Neural progenitor cell (in vitro differentiated cells): Measurements from ENCODE around the gene HLA-E. TPM values are rescaled to one million over a fixed set of nuclear protein-coding genes. Genes with fewer than 3 reads are reported as not detected.
A peak's percentile ranks its signal among the peaks of the same experiment; 100 is the strongest.

Source experiments
- DNase-seq: peaks from one replicate; pipeline ENCODE4 v3.0.0-alpha.2; 2016; ENCODE audit warnings: low spot score
- H2AFZ ChIP-seq: fragments of 200-600 bp; sonication (generic); replicated peaks from 2 replicates; pipeline ENCODE4 v1.6.1; 2016; ENCODE audit warnings: antibody characterized with exemption
- H3F3A ChIP-seq: fragments of 200-600 bp; sonication (generic); 2 replicates; pipeline ENCODE4 v1.6.1; 2016; ENCODE audit warnings: antibody characterized with exemption, low read depth
- H3K27ac ChIP-seq: fragments of 200-600 bp; sonication (generic); 2 replicates; pipeline ENCODE4 v1.5.1; 2016; ENCODE audit warnings: mild to moderate bottlenecking
- H3K27me3 ChIP-seq: fragments of 200-600 bp; sonication (generic); 2 replicates; pipeline ENCODE4 v1.6.1; 2016; ENCODE audit warnings: mild to moderate bottlenecking, moderate library complexity
- H3K36me3 ChIP-seq: fragments of 200-600 bp; sonication (generic); 2 replicates; pipeline ENCODE4 v1.5.1; 2016
- H3K4me1 ChIP-seq: fragments of 200-600 bp; sonication (generic); 2 replicates; pipeline ENCODE4 v1.6.1; 2016; ENCODE audit warnings: mixed run types
- H3K4me2 ChIP-seq: fragments of 200-600 bp; sonication (generic); 2 replicates; pipeline ENCODE4 v1.6.1; 2016
- H3K4me3 ChIP-seq: fragments of 200-600 bp; sonication (generic); 2 replicates; pipeline ENCODE4 v1.5.1; 2016
- H3K79me2 ChIP-seq: fragments of 200-600 bp; sonication (generic); 2 replicates; pipeline ENCODE4 v1.6.1; 2016; ENCODE audit warnings: low read depth
- H3K9ac ChIP-seq: fragments of 200-600 bp; sonication (generic); 2 replicates; pipeline ENCODE4 v1.6.1; 2016
- H3K9me3 ChIP-seq: fragments of 200-600 bp; sonication (generic); 2 replicates; pipeline ENCODE4 v1.5.1; 2016; ENCODE audit warnings: low read depth
- H4K20me1 ChIP-seq: fragments of 200-600 bp; sonication (generic); 2 replicates; pipeline ENCODE4 v1.6.1; 2016; ENCODE audit warnings: low read depth
- H3K27ac Mint-ChIP-seq: 3 replicates; pipeline ENCODE4 v1.8.0; 2021; ENCODE audit warnings: mixed read lengths
- H3K27me3 Mint-ChIP-seq: 2 replicates; pipeline ENCODE4 v1.8.0; 2022; ENCODE audit warnings: low read depth, mild to moderate bottlenecking, inconsistent platforms, moderate library complexity, mixed read lengths; ENCODE audit not compliant: insufficient read depth
- H3K36me3 Mint-ChIP-seq: 3 replicates; pipeline ENCODE4 v1.8.0; 2021; ENCODE audit warnings: mixed read lengths
- H3K4me1 Mint-ChIP-seq: 3 replicates; pipeline ENCODE4 v1.8.0; 2021; ENCODE audit warnings: mixed read lengths
- H3K4me3 Mint-ChIP-seq: 3 replicates; pipeline ENCODE4 v1.8.0; 2021; ENCODE audit warnings: mild to moderate bottlenecking, moderate library complexity, mixed read lengths
- H3K9me3 Mint-ChIP-seq: 3 replicates; pipeline ENCODE4 v1.8.0; 2020; ENCODE audit warnings: mixed read lengths
- EZH2 ChIP-seq: fragments of 200-600 bp; sonication (generic); IDR thresholded peaks from 2 replicates; pipeline ENCODE4 v1.6.1; 2017; ENCODE audit warnings: antibody characterized with exemption, mild to moderate bottlenecking, moderate library complexity
- EZH2phosphoT487 ChIP-seq: fragments of 200-600 bp; sonication (generic); IDR thresholded peaks from 2 replicates; pipeline ENCODE4 v1.6.1; 2017; ENCODE audit warnings: antibody characterized with exemption
- total RNA-seq: library from RNA; depleted of rRNA; stranded (reverse); fragments of >200 nt; gene quantifications from 2 replicates; pipeline ENCODE4 v1.2.3, GENCODE V29; 2015; ENCODE audit warnings: low replicate concordance
- TF ChIP-seq, protein P1 (sequence below): fragments of 200-600 bp; sonication (generic); IDR thresholded peaks from 2 replicates; pipeline ENCODE4 v1.5.1; 2017; ENCODE audit warnings: antibody characterized with exemption, mild to moderate bottlenecking

Gene HLA-E
- 24.8 and 43.1 TPM in 2 replicates for total RNA-seq

DNA sequence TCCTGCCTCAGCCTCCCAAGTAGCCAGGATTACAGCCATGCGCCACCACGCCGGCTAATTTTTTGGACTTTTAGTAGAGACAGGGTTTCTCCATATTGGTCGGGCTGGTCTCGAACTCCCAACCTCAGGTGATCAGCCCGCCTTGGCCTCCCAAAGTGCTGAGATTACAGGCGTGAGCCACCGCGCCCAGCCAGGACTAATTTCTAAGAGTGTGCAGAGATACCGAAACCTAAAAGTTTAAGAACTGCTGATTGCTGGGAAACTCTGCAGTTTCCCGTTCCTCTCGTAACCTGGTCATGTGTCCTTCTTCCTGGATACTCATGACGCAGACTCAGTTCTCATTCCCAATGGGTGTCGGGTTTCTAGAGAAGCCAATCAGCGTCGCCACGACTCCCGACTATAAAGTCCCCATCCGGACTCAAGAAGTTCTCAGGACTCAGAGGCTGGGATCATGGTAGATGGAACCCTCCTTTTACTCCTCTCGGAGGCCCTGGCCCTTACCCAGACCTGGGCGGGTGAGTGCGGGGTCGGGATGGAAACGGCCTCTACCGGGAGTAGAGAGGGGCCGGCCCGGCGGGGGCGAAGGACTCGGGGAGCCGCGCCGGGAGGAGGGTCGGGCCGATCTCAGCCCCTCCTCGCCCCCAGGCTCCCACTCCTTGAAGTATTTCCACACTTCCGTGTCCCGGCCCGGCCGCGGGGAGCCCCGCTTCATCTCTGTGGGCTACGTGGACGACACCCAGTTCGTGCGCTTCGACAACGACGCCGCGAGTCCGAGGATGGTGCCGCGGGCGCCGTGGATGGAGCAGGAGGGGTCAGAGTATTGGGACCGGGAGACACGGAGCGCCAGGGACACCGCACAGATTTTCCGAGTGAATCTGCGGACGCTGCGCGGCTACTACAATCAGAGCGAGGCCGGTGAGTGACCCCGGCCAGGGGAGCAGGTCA lies at the start of gene HLA-E:
TSS of gene HLA-E (plus strand) at position 429 of the 945 bp plus-strand sequence. CDS start at position 452, 23 bp downstream.
- Mint-ChIP-seq H3K4me1 (peaks cover 12% of the 10 kb centered on the region), H3K27ac (peak within 1 kb of the TSS; percentile 74), H3K36me3 (peaks cover 2% of the 10 kb centered on the region), H3K27me3 (peaks cover 5% of the 10 kb centered on the region), H3K9me3 (no peaks in the 10 kb centered on the region), H3K4me3 (peak within 1 kb of the TSS; percentile 96)
- H3K27ac ChIP-seq = no peak within 1 kb of the TSS
- peaks cover 4% of the 10 kb centered on the region for H3K4me1 ChIP-seq
- H3K27me3 ChIP-seq = peaks cover 32% of the 10 kb centered on the region
- peak within 1 kb of the TSS; percentile 81 for H3K4me2 ChIP-seq
- TF ChIP-seq EZH2phosphoT487 (no peak), EZH2 (no peak)
- TF ChIP-seq, protein P1, sequence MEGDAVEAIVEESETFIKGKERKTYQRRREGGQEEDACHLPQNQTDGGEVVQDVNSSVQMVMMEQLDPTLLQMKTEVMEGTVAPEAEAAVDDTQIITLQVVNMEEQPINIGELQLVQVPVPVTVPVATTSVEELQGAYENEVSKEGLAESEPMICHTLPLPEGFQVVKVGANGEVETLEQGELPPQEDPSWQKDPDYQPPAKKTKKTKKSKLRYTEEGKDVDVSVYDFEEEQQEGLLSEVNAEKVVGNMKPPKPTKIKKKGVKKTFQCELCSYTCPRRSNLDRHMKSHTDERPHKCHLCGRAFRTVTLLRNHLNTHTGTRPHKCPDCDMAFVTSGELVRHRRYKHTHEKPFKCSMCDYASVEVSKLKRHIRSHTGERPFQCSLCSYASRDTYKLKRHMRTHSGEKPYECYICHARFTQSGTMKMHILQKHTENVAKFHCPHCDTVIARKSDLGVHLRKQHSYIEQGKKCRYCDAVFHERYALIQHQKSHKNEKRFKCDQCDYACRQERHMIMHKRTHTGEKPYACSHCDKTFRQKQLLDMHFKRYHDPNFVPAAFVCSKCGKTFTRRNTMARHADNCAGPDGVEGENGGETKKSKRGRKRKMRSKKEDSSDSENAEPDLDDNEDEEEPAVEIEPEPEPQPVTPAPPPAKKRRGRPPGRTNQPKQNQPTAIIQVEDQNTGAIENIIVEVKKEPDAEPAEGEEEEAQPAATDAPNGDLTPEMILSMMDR = no peak
- H3K4me3 ChIP-seq = peak within 1 kb of the TSS; percentile 76
- peak within 1 kb of the TSS; percentile 46 for H3K9ac ChIP-seq
- H3K79me2 ChIP-seq = no peaks in the 10 kb centered on the region
- no peaks in the 10 kb centered on the region for H3K9me3 ChIP-seq
- DNase-seq = peak; percentile 98
- H2AFZ ChIP-seq = peak within 1 kb of the TSS; percentile 96
- H3K36me3 ChIP-seq = no peaks in the 10 kb centered on the region
- peaks cover 22% of the 10 kb centered on the region for H3F3A ChIP-seq
- peaks cover 14% of the 10 kb centered on the region for H4K20me1 ChIP-seq

DNA sequence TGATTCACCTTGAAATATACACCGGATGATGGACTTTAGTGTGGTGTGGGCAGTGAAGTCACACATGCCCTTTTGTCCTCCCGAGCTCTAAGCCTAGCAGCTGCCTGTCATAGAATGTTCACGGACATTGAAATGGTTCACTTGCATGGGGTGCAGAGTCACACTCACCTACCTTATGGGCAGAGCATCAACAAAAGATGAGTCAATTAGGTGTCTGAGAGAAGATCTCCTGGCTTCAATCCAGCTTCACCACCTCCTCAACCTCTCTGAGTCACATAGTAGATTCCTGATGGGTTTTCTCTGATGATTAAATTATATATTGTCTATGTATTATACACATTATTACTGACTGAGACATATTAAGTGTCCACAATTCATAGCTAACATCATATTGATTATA lies 48.1 kb upstream of the HLA-E start:
- H3K9ac ChIP-seq = no peak overlapping the region
- no peak for DNase-seq
- H3K9me3 Mint-ChIP-seq = no peaks in the 10 kb centered on the region
- H3F3A ChIP-seq = no peaks in the 10 kb centered on the region
- peaks cover 100% of the 10 kb centered on the region for H3K27me3 ChIP-seq
- no peak overlapping the region for H3K4me3 ChIP-seq
- no peaks in the 10 kb centered on the region for H3K4me1 Mint-ChIP-seq
- no peaks in the 10 kb centered on the region for H4K20me1 ChIP-seq
- no peak overlapping the region for H2AFZ ChIP-seq
- H3K9me3 ChIP-seq = no peaks in the 10 kb centered on the region
- no peaks in the 10 kb centered on the region for H3K4me1 ChIP-seq
- no peak overlapping the region for H3K27ac Mint-ChIP-seq
- no peaks in the 10 kb centered on the region for H3K36me3 Mint-ChIP-seq
- no peaks in the 10 kb centered on the region for H3K79me2 ChIP-seq
- no peak overlapping the region for H3K4me2 ChIP-seq
- no peaks in the 10 kb centered on the region for H3K36me3 ChIP-seq
- no peak overlapping the region for H3K27ac ChIP-seq
- no peak overlapping the region for H3K4me3 Mint-ChIP-seq
- TF ChIP-seq EZH2phosphoT487 (no peak), EZH2 (no peak)
- TF ChIP-seq, protein P1 = no peak
- H3K27me3 Mint-ChIP-seq = peaks cover 28% of the 10 kb centered on the region

DNA sequence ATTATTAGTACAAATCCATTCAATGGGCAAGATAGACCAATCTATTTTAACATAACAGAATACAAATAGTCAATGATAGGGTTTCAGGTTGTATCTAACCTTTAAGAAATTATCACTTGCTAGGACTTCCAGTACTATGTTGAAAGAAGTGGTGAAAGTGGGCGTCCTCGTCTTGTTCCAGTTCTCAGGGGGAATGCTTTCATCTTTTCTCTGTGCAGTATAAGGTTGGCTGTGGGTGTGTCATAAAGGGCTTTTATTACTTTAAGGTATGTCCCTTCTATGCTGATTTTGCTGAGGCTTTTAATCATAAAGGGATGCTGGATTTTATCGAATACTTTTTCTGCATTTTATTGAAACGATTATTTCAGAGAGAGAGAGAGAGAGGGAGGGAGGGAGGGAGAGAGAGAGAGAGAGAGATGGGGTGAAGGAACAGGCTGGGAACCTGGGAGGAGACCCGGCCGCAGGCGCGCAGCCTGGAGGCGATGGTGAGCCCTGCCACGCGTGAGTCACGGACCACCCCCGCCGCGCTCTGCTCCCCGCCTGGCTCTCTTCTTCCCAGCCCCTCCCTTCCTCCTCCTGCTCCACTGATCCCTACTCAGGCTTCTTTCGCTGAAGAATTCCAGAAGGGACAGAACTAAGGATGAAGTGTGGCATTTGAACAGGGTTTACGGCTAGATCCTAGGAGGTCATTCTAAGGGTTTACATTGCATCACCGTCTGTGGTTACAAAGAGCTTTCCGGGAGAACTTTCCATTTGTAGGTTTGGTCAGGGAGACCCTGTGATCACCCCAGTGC lies 45.5 kb upstream of the HLA-E start:
- H3K27me3 ChIP-seq = peaks cover 91% of the 10 kb centered on the region
- TF ChIP-seq, protein P1 = no peak
- TF ChIP-seq EZH2phosphoT487 = no peak
- TF ChIP-seq EZH2 = no peak
- Mint-ChIP-seq H3K9me3 (no peaks in the 10 kb centered on the region), H3K36me3 (no peaks in the 10 kb centered on the region), H3K4me3 (no peak overlapping the region), H3K4me1 (no peaks in the 10 kb centered on the region), H3K27me3 (peaks cover 37% of the 10 kb centered on the region), H3K27ac (no peak overlapping the region)
- H3K79me2 ChIP-seq = no peaks in the 10 kb centered on the region
- H4K20me1 ChIP-seq = no peaks in the 10 kb centered on the region
- H2AFZ ChIP-seq = peak overlapping the region; percentile 52
- H3K36me3 ChIP-seq = no peaks in the 10 kb centered on the region
- H3K4me2 ChIP-seq = peak overlapping the region; percentile 40
- H3K4me1 ChIP-seq = no peaks in the 10 kb centered on the region
- H3K9ac ChIP-seq = no peak overlapping the region
- H3K4me3 ChIP-seq = no peak overlapping the region
- no peaks in the 10 kb centered on the region for H3F3A ChIP-seq
- DNase-seq = peak; percentile 21
- no peak overlapping the region for H3K27ac ChIP-seq
- no peaks in the 10 kb centered on the region for H3K9me3 ChIP-seq
